ENCODE results near the gene MBOAT2. TPM values are rescaled to one million over a fixed set of nuclear protein-coding genes. Genes with fewer than 3 reads are reported as not detected.

Gene MBOAT2
- total RNA-seq, 1 experiment from 2014 or later = 65.1 TPM

- H3K4me3 ChIP-seq (ENCODE audit: low read depth, low read length, poor library complexity, severe bottlenecking) = no peak overlapping the region
- no peaks in the 10 kb centered on the region for H3K9me3 ChIP-seq (ENCODE audit: low read depth, low read length, poor library complexity, severe bottlenecking)
- TF ChIP-seq EZH2 (IDR thresholded peaks at IDR 0.05; ENCODE audit: borderline replicate concordance, low read depth, low read length, poor library complexity, severe bottlenecking) = no peak
- no peak for TF ChIP-seq CTCF (conservative IDR thresholded peaks at IDR 0.05; ENCODE audit: low read depth, low read length)
- peaks cover 27% of the 10 kb centered on the region for H3K4me1 ChIP-seq (ENCODE audit: insufficient read depth, low read length, poor library complexity, severe bottlenecking)
- ChIA-PET POLR2A (ENCODE audit: low non-redundant PET) (no interaction called here), CTCF (no interaction called here)
- peaks cover 8% of the 10 kb centered on the region for H3K36me3 ChIP-seq (ENCODE audit: insufficient read depth, low read length, poor library complexity, severe bottlenecking)
- no TSS peak for BruUV-seq (replicated peaks)
- intact Hi-C loops (cut with micrococcal nuclease; ENCODE audit: unreplicated experiment) = no loop called here
- no peaks in the 10 kb centered on the region for H3K27me3 ChIP-seq (replicated peaks; ENCODE audit: insufficient read depth, low read depth, low read length, poor library complexity)
- no peak overlapping the region for H3K27ac ChIP-seq (ENCODE audit: low read depth, low read length, poor library complexity, severe bottlenecking)
- DNase-seq (ENCODE audit: low spot score) = no peak
Observed at GRCh38 chr2:8892111-8892510, 111.4 kb downstream of the MBOAT2 start.

- H3K9me3 ChIP-seq (ENCODE audit: low read depth, low read length, poor library complexity, severe bottlenecking) = no peaks in the 10 kb centered on the region
- CTCF ChIA-PET = no interaction called here
- POLR2A ChIA-PET (ENCODE audit: low non-redundant PET) = no interaction called here
- intact Hi-C loops (cut with micrococcal nuclease; ENCODE audit: unreplicated experiment) = no loop called here
- H3K4me3 ChIP-seq (ENCODE audit: low read depth, low read length, poor library complexity, severe bottlenecking) = no peak overlapping the region
- H3K4me1 ChIP-seq (ENCODE audit: insufficient read depth, low read length, poor library complexity, severe bottlenecking) = peaks cover 33% of the 10 kb centered on the region
- DNase-seq (ENCODE audit: low spot score) = no peak
- H3K36me3 ChIP-seq (ENCODE audit: insufficient read depth, low read length, poor library complexity, severe bottlenecking) = peaks cover under 1% of the 10 kb centered on the region
- TF ChIP-seq EZH2 (IDR thresholded peaks at IDR 0.05; ENCODE audit: borderline replicate concordance, low read depth, low read length, poor library complexity, severe bottlenecking) (no peak), CTCF (conservative IDR thresholded peaks at IDR 0.05; ENCODE audit: low read depth, low read length) (no peak)
- BruUV-seq (replicated peaks) = no TSS peak
- H3K27me3 ChIP-seq (replicated peaks; ENCODE audit: insufficient read depth, low read depth, low read length, poor library complexity) = no peaks in the 10 kb centered on the region
- H3K27ac ChIP-seq (ENCODE audit: low read depth, low read length, poor library complexity, severe bottlenecking) = no peak overlapping the region
Observed at GRCh38 chr2:8889978-8890377, 113.5 kb downstream of the MBOAT2 start.

GRCh38 chr2:8888963-8889362, 114.5 kb downstream of the MBOAT2 start:
- TF ChIP-seq EZH2 (IDR thresholded peaks at IDR 0.05; ENCODE audit: borderline replicate concordance, low read depth, low read length, poor library complexity, severe bottlenecking) = no peak
- Histone ChIP-seq H3K27ac (ENCODE audit: low read depth, low read length, poor library complexity, severe bottlenecking) (no peak overlapping the region), H3K27me3 (replicated peaks; ENCODE audit: insufficient read depth, low read depth, low read length, poor library complexity) (no peaks in the 10 kb centered on the region), H3K4me1 (ENCODE audit: insufficient read depth, low read length, poor library complexity, severe bottlenecking) (peaks cover 33% of the 10 kb centered on the region), H3K9me3 (ENCODE audit: low read depth, low read length, poor library complexity, severe bottlenecking) (no peaks in the 10 kb centered on the region), H3K36me3 (ENCODE audit: insufficient read depth, low read length, poor library complexity, severe bottlenecking) (no peaks in the 10 kb centered on the region), H3K4me3 (ENCODE audit: low read depth, low read length, poor library complexity, severe bottlenecking) (no peak overlapping the region)
- DNase-seq (ENCODE audit: low spot score) = no peak
- BruUV-seq (replicated peaks) = no TSS peak
- ChIA-PET CTCF (no interaction called here), POLR2A (ENCODE audit: low non-redundant PET) (interaction anchor here (0.8 kb wide), 1 partner anchor 67 kb away, joined by 7 read pairs; no protein-coding TSS in a partner anchor)
- intact Hi-C loops (cut with micrococcal nuclease; ENCODE audit: unreplicated experiment) = no loop called here

- ChIA-PET CTCF (no interaction called here), POLR2A (ENCODE audit: low non-redundant PET) (no interaction called here)
- DNase-seq (ENCODE audit: low spot score) = no peak
- intact Hi-C loops (cut with micrococcal nuclease; ENCODE audit: unreplicated experiment) = no loop called here
- TF ChIP-seq EZH2 (IDR thresholded peaks at IDR 0.05; ENCODE audit: borderline replicate concordance, low read depth, low read length, poor library complexity, severe bottlenecking) (no peak), CTCF (conservative IDR thresholded peaks at IDR 0.05; ENCODE audit: low read depth, low read length) (no peak)
- peaks cover 33% of the 10 kb centered on the region for H3K4me1 ChIP-seq (ENCODE audit: insufficient read depth, low read length, poor library complexity, severe bottlenecking)
- no peak overlapping the region for H3K4me3 ChIP-seq (ENCODE audit: low read depth, low read length, poor library complexity, severe bottlenecking)
- BruUV-seq (replicated peaks) = no TSS peak
- peak overlapping the region; percentile 10 for H3K27ac ChIP-seq (ENCODE audit: low read depth, low read length, poor library complexity, severe bottlenecking)
- no peaks in the 10 kb centered on the region for H3K36me3 ChIP-seq (ENCODE audit: insufficient read depth, low read length, poor library complexity, severe bottlenecking)
- H3K27me3 ChIP-seq (replicated peaks; ENCODE audit: insufficient read depth, low read depth, low read length, poor library complexity) = no peaks in the 10 kb centered on the region
- H3K9me3 ChIP-seq (ENCODE audit: low read depth, low read length, poor library complexity, severe bottlenecking) = no peaks in the 10 kb centered on the region
Observed at GRCh38 chr2:8886876-8887275, 116.6 kb downstream of the MBOAT2 start.
